HG03565 (cell line): ENCODE results near the gene GNLY.

Source experiments
- ATAC-seq: cut with Tn5 transposase; IDR thresholded peaks from one replicate; pipeline ENCODE4 v1.9.1; 2021; ENCODE audit warnings: mild to moderate bottlenecking, moderate library complexity; ENCODE audit not compliant: unreplicated experiment

GNLY gene

DNA sequence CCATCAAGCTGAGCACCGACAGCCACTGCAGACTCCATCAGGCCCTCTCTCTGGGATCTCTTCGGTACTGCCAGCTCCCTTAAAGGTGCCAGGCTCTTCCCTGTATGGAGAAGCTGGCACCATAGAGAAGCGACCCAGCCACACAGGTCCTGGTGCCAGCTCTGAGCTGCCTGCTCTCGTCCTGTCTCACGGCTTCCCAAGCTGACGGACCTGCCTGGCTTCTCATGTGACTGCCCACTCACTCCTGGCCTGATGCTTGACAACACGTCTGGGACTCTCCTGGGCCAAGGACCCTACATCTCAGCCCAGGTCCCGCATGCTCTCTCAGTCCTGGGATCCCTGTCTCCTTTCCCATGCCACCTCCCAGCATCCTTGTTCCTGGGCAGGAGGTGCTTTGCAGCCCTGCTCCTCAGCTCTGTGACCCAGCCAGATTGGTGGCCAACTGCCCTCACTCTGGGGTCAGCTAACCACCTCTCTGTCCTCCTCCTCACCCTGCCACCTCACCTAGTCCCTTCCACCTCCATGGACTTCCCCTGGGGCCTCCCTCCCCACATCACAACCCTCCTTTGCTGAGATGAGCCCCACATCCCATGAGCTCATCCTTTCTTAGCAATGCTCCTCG, 47.2 kb downstream of the GNLY start:
- no peak for ATAC-seq

DNA sequence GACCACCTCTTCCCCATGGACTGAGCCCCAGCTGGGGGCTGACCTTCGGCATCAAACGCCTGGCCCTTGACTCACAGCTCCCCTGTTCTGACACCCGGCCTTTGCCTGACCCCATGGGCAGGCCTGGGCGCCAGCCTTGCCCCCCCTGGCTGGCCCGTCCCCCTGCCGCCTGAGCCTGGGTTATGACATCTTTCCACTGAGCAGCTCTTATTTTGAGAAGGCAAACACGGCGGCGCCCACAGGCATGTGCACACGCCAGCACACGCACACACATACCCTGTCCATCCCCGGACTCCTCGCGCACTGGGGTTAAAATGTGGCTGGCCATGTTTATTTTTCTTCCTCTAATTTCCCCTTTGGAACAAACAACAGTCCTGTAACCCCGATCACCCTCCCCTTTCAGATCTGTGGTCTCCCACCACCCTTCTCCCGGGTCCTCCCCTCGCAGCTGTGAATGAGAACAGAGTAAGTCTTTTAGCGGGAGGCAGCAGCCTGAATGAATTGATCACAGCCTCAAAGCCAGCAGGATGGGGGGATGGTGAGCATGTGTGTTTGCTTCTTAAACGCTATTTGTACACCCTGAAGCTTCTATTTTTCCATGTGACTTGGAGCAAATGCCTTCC, 47.8 kb downstream of the GNLY start:
- no peak for ATAC-seq

DNA sequence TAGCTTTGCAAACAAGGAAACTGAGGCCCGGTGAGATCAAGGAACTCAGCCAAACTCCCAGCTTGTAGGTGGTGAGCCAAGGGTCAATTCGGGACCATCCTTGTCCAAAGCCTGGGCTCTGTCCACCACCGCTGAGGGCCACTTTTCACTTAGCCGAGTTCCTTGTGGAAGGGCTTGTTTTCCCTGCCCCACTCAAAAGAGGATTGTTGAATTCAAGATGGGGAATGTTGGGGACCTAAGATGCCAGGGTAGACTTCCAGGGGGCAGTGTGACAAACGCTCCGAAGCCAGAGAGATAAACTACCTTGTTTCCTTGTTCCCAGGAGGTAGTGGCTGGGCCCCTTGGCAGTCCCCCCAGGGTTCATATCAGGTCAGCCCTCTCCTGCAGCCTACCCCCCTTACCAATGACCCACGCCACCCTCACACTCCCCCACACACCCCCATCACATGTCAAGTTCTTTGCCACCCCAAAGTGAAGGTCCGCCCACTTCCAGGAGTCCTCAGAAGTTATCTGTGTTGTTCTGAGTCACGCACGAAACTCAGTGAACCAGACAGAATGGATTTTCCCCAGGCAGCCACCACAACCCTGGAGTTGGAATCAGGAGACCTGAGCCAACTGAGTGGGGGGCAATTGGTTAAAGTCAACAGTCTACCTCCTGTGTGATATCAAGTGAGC, 49.3 kb downstream of the GNLY start:
- no peak for ATAC-seq

DNA sequence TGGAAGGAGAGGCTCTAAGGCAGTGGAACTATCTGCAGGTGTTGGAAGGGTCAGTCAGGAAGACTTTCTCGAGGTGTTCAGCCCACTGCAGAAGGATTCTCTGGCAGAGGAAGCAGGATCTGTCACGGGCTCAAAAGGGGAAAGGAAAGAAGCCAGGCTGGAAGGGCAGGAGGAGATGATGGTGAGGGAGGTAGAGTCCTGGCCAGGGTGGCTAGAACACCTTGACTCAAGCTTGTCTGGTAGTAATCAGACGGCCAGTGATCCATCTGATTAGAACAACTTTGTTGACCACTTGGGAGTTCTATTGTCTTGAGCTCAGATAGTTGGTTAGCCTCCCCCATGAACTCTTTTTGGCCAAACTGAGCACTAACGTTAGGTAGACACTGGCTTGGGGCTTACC, 49.9 kb downstream of the GNLY start:
- no peak for ATAC-seq

DNA sequence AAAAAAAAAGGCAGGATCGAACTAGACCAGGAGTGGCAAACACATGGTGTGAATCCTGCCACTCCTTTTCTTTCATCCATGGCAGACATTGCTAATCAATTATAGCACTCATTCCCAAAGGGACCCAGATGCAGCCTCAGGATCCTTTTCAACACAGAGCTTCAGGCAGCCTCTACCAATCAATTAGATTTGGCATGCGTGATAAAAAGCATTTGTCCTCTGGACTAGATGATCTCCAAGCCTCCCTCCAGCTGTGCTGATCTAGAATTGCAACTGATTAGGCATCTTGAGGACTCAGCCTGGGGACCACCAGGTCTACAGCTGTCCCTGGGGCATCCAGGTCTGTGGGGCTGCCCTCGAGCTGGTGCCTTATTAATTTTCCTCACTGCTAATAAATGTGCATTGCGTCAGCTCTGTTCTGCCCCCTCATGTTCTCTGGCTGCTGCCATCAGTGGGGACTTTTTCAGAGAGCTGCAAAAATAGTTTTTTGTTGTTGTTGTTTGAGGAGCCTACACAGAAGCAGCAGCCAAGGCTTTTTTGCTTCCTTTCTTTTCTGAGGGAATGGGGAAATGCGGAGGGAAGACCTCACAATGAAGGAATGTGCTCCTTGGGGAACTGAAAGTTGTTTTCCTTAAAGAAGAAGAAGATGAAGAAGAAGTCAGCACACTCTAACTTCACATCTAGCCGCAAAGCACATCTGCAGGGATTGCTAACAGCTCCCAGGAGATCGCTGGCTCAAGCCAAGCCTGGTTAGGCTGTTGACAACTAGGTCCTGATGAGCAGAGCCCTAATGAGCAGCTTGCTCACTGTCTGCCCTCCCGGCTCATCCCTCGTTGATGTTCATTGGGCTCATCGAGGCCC, 50.8 kb downstream of the GNLY start:
- no peak for ATAC-seq

DNA sequence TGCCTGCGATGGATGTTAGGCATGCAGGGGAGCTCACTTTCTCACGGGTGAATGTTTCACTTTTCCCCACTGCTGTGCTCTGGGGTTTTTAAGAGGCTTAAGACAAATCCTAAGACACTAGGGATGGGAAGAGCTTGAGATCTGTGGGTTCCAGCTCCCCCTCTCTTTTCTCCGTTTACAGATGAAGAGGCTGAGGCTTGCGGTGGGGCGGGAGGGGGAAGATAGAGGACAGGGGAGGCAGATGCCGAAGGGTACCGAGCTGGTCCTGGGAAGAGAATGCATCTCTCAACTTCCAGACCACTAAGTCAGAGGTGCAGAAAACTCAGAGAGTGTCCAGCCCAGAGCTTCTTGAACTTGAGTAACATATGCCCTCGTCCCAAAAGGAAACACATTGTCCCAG, 51.5 kb downstream of the GNLY start:
- ATAC-seq = no peak

DNA sequence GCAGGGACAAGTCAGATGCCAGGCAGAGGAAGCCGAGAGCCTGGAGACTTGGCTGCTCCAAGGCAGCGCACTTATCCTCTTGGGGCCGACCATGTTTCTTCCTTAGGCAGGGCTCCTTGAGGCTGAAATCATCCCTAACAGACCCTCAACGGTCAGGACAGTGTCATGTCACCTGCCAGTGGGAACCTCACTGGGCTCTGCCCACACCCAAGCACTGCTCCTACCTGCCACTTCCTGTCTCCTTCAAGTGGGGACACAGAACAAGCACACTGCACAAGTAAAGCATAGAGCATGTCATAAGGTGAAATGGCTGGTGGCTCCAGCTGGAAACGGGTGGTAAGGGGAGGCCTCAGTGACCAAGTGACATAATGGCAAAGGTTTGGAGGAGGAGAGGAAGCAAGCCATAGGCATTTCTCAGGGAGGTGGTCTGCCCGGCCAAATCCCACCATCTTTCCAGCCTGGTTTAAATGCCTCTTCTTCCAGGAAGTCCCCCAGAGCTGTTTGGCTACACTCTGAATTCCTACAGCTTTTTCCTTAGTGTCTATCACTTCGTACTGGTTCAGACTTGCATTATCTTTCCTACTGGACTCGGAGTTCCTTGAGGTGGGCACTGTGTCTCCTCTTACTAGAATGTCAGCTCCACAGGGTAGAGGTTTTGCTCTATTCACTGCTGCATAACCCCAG, 52.3 kb downstream of the GNLY start:
- ATAC-seq = no peak

DNA sequence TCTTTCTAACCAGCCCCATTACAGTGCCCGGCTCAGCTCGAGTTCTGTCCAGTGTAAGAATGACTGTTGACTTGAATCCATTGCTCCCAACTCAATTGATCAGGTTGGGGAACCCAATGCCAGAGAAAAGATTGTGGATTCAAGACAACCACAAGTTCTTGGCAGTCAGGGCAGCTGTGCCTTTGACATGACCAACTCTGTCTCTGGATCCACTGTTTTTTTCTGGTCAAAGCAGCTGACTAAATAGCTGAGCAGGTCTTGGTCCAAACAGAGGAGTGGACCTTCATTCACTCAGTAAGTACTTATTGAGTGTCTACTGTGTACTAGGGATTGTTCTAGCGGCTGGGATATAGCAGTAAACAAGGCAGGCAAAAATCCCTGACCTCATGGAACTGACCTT, 53.3 kb downstream of the GNLY start:
- ATAC-seq = no peak

DNA sequence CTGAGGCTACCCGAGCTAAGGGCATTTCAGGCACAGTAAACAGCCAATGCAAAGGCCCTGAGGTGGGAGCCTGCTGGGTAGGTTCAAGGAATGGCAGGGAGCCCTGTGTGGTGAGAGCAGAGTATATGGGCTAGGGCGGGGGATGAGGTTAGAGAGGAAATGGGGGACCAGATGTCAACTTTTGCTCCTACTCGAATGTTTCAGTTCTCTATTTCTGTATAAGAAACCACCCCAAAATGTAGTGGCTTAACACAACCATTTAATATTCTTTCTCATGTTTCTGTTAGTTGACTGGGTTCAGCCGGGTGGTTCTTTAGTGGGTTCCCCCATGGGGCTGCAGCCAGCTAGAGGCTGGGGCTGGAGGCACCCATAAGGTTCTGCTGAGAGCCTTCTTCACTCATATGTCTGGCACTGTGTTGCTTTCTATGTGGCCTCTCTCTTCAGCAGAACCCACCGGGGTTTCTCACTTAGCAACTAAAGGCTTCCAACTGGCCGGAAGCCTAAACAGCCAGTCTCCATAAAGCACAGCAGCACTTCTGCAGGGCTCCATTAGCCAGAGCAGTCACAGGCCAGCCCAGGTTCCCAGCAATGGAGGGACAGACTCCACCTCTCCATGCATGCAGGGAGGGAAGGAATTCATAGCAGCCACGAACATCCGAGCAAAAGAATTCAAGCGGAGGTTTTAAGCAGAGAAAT, 54.0 kb downstream of the GNLY start:
- ATAC-seq = peak; percentile 61
